ENCODE data around the gene AQP4.

Gene AQP4

DNA sequence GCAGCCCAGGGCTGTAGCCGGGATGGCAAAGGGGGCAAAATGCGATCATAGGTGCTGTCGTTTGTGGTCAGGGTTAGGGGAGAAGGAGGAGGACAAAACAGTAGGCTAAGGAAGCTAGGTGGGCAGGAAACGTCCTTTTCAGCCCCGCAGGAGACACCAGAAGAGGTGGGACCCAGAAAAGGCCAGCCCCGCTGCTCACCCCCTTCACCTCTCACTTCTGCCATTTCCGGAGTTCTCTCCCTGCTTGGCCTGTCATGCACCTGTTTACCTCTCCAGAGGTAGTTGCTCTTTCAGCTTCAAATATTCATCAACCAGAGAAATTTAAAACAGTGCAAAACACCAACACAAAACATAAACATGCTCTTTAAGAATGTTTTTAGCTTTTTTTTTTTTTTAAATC lies 849 bp downstream of the AQP4 start:
- TF ChIP-seq GATA2 (IDR thresholded peaks at IDR 0.05; ENCODE audit: low read depth, low read length) (no peak), GATA3 (IDR thresholded peaks at IDR 0.05; ENCODE audit: low read depth, low read length) (no peak)

DNA sequence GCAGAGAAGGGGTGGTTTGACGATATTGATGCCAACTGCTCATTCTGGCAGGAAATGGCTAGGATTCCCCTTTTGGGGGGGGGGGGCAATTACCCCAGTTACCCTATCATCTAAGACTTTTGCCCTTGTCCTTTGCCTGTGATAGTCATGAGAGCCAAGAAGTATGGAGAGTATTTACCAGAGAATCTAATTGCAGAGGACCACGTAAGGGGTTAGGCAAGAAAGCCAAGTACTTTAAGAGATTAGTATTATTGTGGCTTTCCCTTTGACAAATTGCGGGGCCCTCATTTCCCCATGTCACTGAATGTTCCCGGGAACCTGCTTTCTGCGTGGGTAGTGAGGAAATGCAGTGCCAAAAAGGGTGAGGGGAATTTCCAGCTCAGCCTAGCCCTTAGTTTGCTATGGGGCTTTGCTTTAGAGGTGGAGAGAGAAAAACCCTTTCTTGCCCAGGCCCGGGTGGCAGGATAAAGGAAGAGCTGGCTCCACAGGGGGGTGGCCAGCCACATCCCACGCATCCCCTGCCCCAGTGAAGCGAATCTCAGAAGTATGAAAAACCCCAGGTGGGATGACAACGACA lies 1.5 kb downstream of the AQP4 start:
- TF ChIP-seq GATA3 (IDR thresholded peaks at IDR 0.05; ENCODE audit: low read depth, low read length): no peak
- TF ChIP-seq GATA2 (IDR thresholded peaks at IDR 0.05; ENCODE audit: low read depth, low read length): no peak

DNA sequence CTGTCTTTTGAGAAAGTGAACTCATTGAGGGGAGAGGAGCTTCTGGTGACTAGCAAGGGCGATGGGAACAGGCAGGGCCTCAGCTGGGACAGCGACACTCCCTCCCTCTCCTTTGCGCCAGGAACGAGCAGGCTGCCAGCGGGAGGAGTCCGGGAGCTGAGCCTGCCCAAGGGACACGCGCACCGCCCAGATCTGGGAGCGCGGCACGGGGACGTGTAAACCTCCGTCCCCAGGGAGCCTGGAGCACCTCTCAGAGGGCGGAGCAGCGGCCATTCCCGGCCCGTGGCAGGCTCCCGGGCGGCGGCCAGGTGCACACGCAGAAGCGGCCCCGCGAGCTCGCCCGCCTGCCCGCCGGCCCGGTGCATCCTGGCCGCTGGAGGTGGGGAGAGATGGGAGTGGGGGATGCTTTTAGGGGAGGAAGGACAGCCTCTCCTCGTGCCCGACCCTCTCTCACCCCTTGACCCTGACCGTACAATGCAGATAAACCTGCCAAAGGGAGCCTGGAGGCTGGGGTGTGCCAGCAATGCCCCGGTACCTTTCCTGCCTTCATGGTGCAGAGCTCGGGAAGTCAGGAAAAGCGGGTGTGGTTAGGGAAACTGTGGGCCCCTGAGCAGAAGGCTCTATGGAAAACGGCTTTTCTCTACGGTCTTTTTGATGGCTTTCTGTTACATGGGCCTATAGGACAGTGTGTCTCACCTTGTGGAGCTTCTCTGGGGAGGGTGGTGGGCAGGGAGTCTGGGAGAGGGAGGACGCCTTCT lies 2.2 kb downstream of the AQP4 start:
- no peak for TF ChIP-seq GATA2 (IDR thresholded peaks at IDR 0.05; ENCODE audit: low read depth, low read length)
- TF ChIP-seq GATA3 (IDR thresholded peaks at IDR 0.05; ENCODE audit: low read depth, low read length): no peak

DNA sequence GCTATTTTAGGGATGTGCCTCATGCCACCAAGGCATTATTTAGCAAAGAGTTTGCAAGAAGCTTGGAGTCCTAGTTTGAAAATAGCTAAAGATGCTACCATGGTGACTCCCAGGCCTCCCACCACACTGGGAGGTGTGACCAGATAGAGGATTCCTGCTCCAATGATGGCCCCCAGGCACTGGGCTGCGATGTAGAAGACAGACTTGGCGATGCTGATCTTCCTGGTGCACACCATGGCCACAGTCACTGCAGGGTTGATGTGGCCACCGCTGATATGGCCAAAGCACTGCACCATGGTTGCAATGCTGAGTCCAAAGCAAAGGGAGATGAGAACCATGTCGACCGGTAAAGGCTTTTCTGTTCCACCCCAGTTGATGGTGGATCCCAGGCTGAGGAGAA lies 3.4 kb downstream of the AQP4 start:
- TF ChIP-seq GATA2 (IDR thresholded peaks at IDR 0.05; ENCODE audit: low read depth, low read length) (no peak), GATA3 (IDR thresholded peaks at IDR 0.05; ENCODE audit: low read depth, low read length) (no peak)

- TF ChIP-seq GATA3 (IDR thresholded peaks at IDR 0.05; ENCODE audit: low read depth, low read length) (no peak), GATA2 (IDR thresholded peaks at IDR 0.05; ENCODE audit: low read depth, low read length) (no peak)
These were observed 11.1 kb downstream of the AQP4 start for GRCh38 chr18:26854292-26854881.

GRCh38 chr18:26853401-26853800 lies 12.1 kb downstream of the AQP4 start:
- TF ChIP-seq GATA2 (IDR thresholded peaks at IDR 0.05; ENCODE audit: low read depth, low read length) (no peak), GATA3 (IDR thresholded peaks at IDR 0.05; ENCODE audit: low read depth, low read length) (no peak)

DNA sequence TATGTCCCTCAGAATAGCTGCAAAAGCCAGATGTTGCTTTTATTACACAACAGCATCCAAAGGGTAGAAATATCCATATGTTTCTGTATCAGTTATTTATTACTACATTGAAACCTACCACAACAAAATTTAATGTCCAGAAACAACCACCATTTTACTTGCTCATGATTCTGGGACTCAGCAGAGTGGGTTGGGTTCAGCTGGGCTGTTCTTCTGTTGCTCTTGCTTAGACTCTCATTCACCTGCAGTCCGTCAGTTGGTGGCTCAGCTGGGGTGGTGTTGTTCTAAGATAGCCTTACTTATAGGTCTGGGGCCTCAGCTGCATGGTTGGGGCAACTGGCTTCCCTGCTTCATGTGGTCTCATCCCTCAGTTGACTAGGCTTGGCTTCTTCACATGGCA lies 21.7 kb downstream of the AQP4 start:
- TF ChIP-seq GATA3 (IDR thresholded peaks at IDR 0.05; ENCODE audit: low read depth, low read length): no peak
- TF ChIP-seq GATA2 (IDR thresholded peaks at IDR 0.05; ENCODE audit: low read depth, low read length): no peak

DNA sequence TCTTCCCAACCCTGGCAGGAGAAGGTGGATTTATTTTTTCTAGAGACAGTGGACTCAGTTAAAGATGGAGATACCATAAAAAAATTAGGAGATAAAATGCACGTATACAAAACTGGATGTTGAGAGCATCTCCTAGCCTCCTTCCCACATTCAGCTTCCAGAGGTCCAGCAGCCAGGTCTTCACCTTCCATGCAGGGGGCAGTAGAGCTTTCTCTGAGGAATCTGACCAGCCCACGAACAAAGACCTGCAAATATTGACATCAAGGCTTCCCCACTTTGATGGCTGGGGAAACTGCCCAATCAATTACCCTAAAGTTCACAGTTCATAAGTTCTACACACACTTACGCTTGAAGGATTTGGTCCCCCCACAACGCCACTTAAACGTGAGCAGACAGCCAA lies 24.5 kb downstream of the AQP4 start:
- TF ChIP-seq GATA2 (IDR thresholded peaks at IDR 0.05; ENCODE audit: low read depth, low read length) (no peak), GATA3 (IDR thresholded peaks at IDR 0.05; ENCODE audit: low read depth, low read length) (no peak)

DNA sequence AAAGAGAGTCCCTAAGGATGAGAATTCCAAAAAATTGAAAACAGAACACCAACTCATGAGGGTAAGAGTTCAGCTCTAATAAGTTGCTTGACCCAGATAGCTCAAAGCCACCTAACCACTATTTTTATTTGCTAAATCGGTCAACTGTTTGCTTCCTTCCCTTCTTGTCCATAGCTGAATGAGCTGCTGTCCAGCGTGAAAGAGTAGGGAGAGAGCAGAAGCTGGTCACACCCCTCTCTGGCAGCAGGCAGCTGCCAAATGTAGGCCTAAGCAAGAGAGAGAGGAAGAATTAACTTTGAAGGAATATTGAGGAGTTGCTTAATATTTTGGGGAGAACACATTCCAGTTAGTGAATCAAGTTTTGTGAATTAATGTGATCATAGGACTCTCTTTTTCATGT lies 25.9 kb downstream of the AQP4 start:
- no peak for TF ChIP-seq GATA3 (IDR thresholded peaks at IDR 0.05; ENCODE audit: low read depth, low read length)
- no peak for TF ChIP-seq GATA2 (IDR thresholded peaks at IDR 0.05; ENCODE audit: low read depth, low read length)

GRCh38 chr18:26832302-26832701 lies 33.2 kb downstream of the AQP4 start:
- TF ChIP-seq GATA2 (IDR thresholded peaks at IDR 0.05; ENCODE audit: low read depth, low read length): no peak
- TF ChIP-seq GATA3 (IDR thresholded peaks at IDR 0.05; ENCODE audit: low read depth, low read length): no peak

DNA sequence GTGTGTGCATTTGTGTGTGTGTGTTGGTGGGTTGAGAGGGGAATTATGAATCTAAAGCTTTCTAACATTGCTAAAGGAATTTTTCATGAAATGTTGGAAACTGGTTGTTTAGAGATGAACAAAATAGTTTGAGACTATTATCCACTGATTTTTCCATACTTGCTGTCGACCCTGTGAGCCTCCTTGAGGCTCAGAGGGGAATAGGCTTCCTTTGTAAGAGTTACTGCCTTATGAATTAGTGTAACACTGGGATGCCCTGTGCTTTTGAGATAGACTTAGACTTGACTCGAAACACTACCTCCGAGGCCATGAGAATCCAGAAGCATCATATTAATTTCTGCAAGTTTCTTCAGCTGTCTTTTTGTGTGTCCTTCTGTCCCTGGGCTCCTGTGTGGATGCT lies 37.9 kb downstream of the AQP4 start:
- TF ChIP-seq GATA2 (IDR thresholded peaks at IDR 0.05; ENCODE audit: low read depth, low read length): no peak
- TF ChIP-seq GATA3 (IDR thresholded peaks at IDR 0.05; ENCODE audit: low read depth, low read length): no peak

DNA sequence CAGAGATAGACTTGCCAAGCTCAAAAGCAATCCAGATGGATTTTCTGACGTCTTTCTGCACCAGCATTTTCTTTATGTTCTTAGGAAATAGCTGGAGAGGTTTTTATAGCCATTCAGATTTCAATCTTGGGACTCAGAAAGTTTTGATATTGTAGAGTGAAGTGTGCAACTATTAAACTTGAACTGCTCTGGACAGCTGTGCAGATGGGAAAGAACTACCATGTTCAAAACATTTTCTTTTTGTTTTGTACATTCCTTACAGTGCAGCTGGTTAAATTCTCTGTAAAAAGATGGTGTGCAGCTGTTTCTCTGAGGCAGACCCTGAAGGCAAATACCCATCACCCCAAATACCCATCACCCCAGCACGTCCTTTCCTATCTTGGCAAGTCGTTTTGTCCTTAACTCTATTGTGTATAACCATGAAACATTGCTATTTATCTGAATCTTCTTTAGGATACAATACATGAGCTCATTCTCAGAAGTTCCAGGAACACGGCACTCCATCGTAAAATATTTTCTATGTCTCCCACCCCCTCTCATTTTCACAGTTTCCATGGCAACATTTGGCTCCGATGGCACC lies 38.8 kb downstream of the AQP4 start:
- no peak for TF ChIP-seq GATA2 (IDR thresholded peaks at IDR 0.05; ENCODE audit: low read depth, low read length)
- TF ChIP-seq GATA3 (IDR thresholded peaks at IDR 0.05; ENCODE audit: low read depth, low read length): no peak

DNA sequence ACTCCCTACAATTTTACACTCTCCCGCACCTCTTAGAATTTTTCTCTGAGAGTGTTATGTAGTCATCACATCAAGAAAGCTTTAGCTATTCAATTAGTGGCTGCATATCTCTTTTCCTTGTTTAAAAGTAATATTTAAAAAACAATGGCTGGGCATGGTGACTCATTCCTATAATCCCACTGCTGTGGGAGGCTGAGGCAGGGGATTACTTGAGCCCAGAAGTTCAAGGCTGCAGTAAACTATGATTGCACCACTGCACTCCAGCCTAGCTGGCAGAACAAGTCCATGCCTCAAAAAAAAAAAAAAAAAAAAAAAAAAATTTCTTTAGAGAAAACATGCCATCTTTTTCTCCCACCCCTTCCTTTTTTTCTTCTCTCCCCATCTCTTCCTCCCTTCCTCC lies 44.3 kb downstream of the AQP4 start:
- no peak for TF ChIP-seq GATA2 (IDR thresholded peaks at IDR 0.05; ENCODE audit: low read depth, low read length)
- no peak for TF ChIP-seq GATA3 (IDR thresholded peaks at IDR 0.05; ENCODE audit: low read depth, low read length)

GRCh38 chr18:26819046-26819445 lies 46.5 kb downstream of the AQP4 start:
- TF ChIP-seq GATA3 (IDR thresholded peaks at IDR 0.05; ENCODE audit: low read depth, low read length): no peak
- no peak for TF ChIP-seq GATA2 (IDR thresholded peaks at IDR 0.05; ENCODE audit: low read depth, low read length)

DNA sequence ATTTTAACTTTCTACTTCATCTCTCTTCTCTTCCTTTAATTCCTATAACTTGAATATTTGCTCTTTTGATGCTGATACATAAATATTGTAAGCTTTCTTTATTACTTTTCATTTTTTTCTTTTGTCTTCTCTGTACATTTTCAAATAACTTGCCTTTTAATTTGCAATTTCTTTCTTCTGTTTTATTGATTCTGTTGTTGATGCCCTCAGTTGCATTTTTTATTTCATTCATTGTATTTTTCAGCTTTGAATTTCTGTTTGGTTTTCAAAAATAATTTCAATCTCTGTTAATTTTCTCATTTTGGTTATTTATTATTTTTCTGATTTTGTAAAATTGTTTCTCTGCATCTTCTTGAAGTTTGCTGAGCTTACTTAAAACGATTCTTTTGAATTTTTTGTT lies 47.0 kb downstream of the AQP4 start:
- TF ChIP-seq GATA3 (IDR thresholded peaks at IDR 0.05; ENCODE audit: low read depth, low read length) (no peak), GATA2 (IDR thresholded peaks at IDR 0.05; ENCODE audit: low read depth, low read length) (no peak)
